Measurements from ENCODE around the gene SLC9A3. TPM values are rescaled to one million over a fixed set of nuclear protein-coding genes. Genes with fewer than 3 reads are reported as not detected.

SLC9A3 gene
- total and polyA plus RNA-seq, 2 of the 13 experiments (the other 11 are each of a cell fraction or from before 2014, with no cell fraction given): 1.5 to 1.8 TPM

GRCh38 chr5:532521-533242 is 8.4 kb upstream of the SLC9A3 start (continued):
- no peak for TF ChIP-seq ZBED4 (CRISPR knock-in tag; IDR thresholded peaks at IDR 0.05; ENCODE audit: borderline replicate concordance)
- TF ChIP-seq SMARCC2 (IDR thresholded peaks at IDR 0.05): no peak
- TF ChIP-seq ZNF547 (CRISPR knock-in tag; IDR thresholded peaks at IDR 0.05): 0 out of 2 replicates have a peak, but pooled peaks have one; percentile 4
- TF ChIP-seq ZSCAN5A (CRISPR knock-in tag; IDR thresholded peaks at IDR 0.05; ENCODE audit: borderline replicate concordance): no peak
- TF ChIP-seq JUNB (CRISPR knock-in tag; IDR thresholded peaks at IDR 0.05; ENCODE audit: borderline replicate concordance): no peak
- TF ChIP-seq ZNF430 (CRISPR knock-in tag; IDR thresholded peaks at IDR 0.05): no peak
- TF ChIP-seq SALL1 (CRISPR knock-in tag; IDR thresholded peaks at IDR 0.05): peak; percentile 15; the same call in 1 of the 2 replicates
- peak; percentile 17; the same call in 1 of the 2 replicates for TF ChIP-seq ZNF605 (CRISPR knock-in tag; IDR thresholded peaks at IDR 0.05)
- no peak for TF ChIP-seq NR1H2 (CRISPR knock-in tag; IDR thresholded peaks at IDR 0.05; ENCODE audit: borderline replicate concordance, low read depth)
- no peak for TF ChIP-seq ZNF674 (CRISPR knock-in tag; IDR thresholded peaks at IDR 0.05; ENCODE audit: low read depth)
- TF ChIP-seq EED (CRISPR knock-in tag; IDR thresholded peaks at IDR 0.05): no peak
- no peak for TF ChIP-seq ADNP (CRISPR knock-in tag; IDR thresholded peaks at IDR 0.05)
- TF ChIP-seq ZEB1 (IDR thresholded peaks at IDR 0.05; ENCODE audit: insufficient replicate concordance, low read depth): peak; percentile 9
- TF ChIP-seq ZFP41 (CRISPR knock-in tag; IDR thresholded peaks at IDR 0.05; ENCODE audit: borderline replicate concordance): no peak
- TF ChIP-seq ZNF280D (CRISPR knock-in tag; IDR thresholded peaks at IDR 0.05): 0 out of 2 replicates have a peak, but pooled peaks have one; percentile 64
- TF ChIP-seq ZNF431 (CRISPR knock-in tag; IDR thresholded peaks at IDR 0.05; ENCODE audit: borderline replicate concordance, low read depth): no peak
- TF ChIP-seq SMC3 (IDR thresholded peaks at IDR 0.05; ENCODE audit: low read length): no peak
- no peak for TF ChIP-seq MXD4 (CRISPR knock-in tag; IDR thresholded peaks at IDR 0.05)
- TF ChIP-seq ZNF354B (CRISPR knock-in tag; IDR thresholded peaks at IDR 0.05): no peak
- TF ChIP-seq LCORL (IDR thresholded peaks at IDR 0.05): no peak
- peak; percentile 79 for TF ChIP-seq LCORL (CRISPR knock-in tag; IDR thresholded peaks at IDR 0.05)
- no peak for TF ChIP-seq NONO (IDR thresholded peaks at IDR 0.05)
- 0 out of 2 replicates have a peak, but pooled peaks have one; percentile 34 for TF ChIP-seq NONO (CRISPR knock-in tag; conservative IDR thresholded peaks at IDR 0.05)

Data from HepG2 (cell line).